Activated naive CD8-positive, alpha-beta T cell (primary cell): ENCODE data around the gene ALDH7A1.
"Not testable (repeated sequence)": the region's sequence is repeated elsewhere in the genome, so short reads cannot be mapped to it uniquely, and the experiment has no call there.

Experiments used
- H3K27ac Mint-ChIP-seq: one replicate; pipeline ENCODE4 v1.8.0; 2021; ENCODE audit warnings: mixed read lengths
- H3K27me3 Mint-ChIP-seq: one replicate; pipeline ENCODE4 v1.8.0; 2021; ENCODE audit warnings: mixed read lengths
- H3K36me3 Mint-ChIP-seq: one replicate; pipeline ENCODE4 v1.8.0; 2021; ENCODE audit warnings: mixed read lengths
- H3K4me1 Mint-ChIP-seq: one replicate; pipeline ENCODE4 v1.8.0; 2021; ENCODE audit warnings: low read depth, mixed read lengths
- H3K4me3 Mint-ChIP-seq: one replicate; pipeline ENCODE4 v1.8.0; 2021; ENCODE audit warnings: mild to moderate bottlenecking, mixed read lengths
- H3K9me3 Mint-ChIP-seq: one replicate; pipeline ENCODE4 v1.8.0; 2021; ENCODE audit warnings: low read depth, mixed read lengths

ALDH7A1 gene

GRCh38 chr5:126594748-126595485 is at the start of gene ALDH7A1:
Gene ALDH7A1, minus strand, starts transcription at chr5:126595219. Its CDS starts 21 bp downstream, at chr5:126595198.
- H3K36me3 Mint-ChIP-seq, result no peaks in the 10 kb centered on the region
- H3K4me1 Mint-ChIP-seq, result peaks cover 13% of the 10 kb centered on the region
- H3K27me3 Mint-ChIP-seq, result peaks cover 2% of the 10 kb centered on the region
- no peak within 1 kb of the TSS for H3K27ac Mint-ChIP-seq
- peak within 1 kb of the TSS; percentile 85 for H3K4me3 Mint-ChIP-seq
- no peaks in the 10 kb centered on the region for H3K9me3 Mint-ChIP-seq

DNA sequence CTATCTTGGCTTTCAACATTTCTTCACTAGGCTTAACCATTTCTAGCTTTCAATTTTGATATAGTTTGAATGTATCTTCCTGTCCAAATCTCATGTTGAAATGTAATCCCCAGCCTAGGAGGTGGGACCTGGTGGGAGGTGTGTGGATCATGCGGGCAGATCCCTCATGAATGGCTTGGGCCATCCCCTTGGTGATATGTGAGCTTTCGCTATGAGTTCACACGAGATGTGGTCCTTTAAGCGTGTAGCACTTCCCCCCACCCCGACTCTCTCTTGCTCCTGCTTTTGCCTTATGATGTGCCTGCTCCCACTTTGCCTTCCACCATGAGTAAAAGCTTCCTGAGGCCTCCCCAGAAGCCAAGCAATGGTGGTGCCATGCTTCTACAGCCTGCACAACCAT is 46.4 kb upstream of the ALDH7A1 start:
- no peaks in the 10 kb centered on the region for H3K4me1 Mint-ChIP-seq
- H3K27ac Mint-ChIP-seq, result no peak overlapping the region
- peaks cover 1% of the 10 kb centered on the region for H3K27me3 Mint-ChIP-seq
- H3K4me3 Mint-ChIP-seq, result no peak overlapping the region
- H3K36me3 Mint-ChIP-seq, result peaks cover 4% of the 10 kb centered on the region
- H3K9me3 Mint-ChIP-seq, result peaks cover 6% of the 10 kb centered on the region

DNA sequence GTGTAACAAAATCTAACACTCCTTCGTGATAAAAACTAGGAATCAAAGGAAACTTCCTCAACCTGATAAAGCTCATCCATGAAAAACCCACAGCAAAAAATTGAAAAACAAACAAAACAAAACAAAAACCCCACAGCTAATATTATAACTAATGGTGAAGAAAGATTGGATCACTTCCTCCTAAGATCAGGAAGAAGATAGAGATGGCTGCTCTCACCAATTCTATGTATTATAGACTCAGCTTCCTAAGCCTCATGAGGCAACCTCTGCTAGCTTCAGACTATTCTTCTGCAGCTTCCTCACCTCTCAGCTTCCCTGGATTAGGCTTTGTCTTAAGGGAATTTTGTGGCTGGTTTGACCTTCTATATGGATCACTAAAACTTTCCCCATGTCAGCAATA is 45.8 kb upstream of the ALDH7A1 start:
- Mint-ChIP-seq H3K4me3 (no peak overlapping the region), H3K9me3 (peaks cover 6% of the 10 kb centered on the region), H3K27me3 (peaks cover 1% of the 10 kb centered on the region), H3K4me1 (no peaks in the 10 kb centered on the region), H3K27ac (no peak overlapping the region), H3K36me3 (peaks cover 4% of the 10 kb centered on the region)

DNA sequence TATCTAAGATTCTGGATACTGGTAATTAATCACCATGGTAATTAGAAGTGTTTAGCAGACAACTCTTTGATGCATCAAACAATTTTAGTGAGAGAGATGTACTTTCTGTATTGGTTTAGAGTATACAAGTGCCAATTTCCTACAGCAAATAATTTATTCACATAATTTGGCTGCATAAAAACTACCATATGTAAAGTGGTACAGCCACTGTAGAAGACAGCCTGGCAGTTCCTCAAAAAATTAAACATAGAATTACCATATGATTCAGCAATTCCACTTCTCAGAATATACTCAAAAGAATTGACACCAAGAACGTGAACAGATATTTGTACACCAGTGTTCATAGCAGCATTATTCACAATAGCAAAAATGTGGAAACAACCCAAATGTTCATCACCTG is 41.9 kb upstream of the ALDH7A1 start:
- Mint-ChIP-seq H3K4me1 (no peaks in the 10 kb centered on the region), H3K9me3 (no peaks in the 10 kb centered on the region), H3K27me3 (peaks cover 1% of the 10 kb centered on the region), H3K36me3 (no peaks in the 10 kb centered on the region), H3K27ac (no peak overlapping the region), H3K4me3 (no peak overlapping the region)

GRCh38 chr5:126635585-126635984 is 40.6 kb upstream of the ALDH7A1 start:
- H3K9me3 Mint-ChIP-seq, result no peaks in the 10 kb centered on the region
- peaks cover 1% of the 10 kb centered on the region for H3K27me3 Mint-ChIP-seq
- no peak overlapping the region for H3K4me3 Mint-ChIP-seq
- no peaks in the 10 kb centered on the region for H3K4me1 Mint-ChIP-seq
- no peak overlapping the region for H3K27ac Mint-ChIP-seq
- no peaks in the 10 kb centered on the region for H3K36me3 Mint-ChIP-seq

GRCh38 chr5:126633552-126633951 is 38.5 kb upstream of the ALDH7A1 start:
- Mint-ChIP-seq H3K27me3 (no peaks in the 10 kb centered on the region), H3K4me3 (no peak overlapping the region)

DNA sequence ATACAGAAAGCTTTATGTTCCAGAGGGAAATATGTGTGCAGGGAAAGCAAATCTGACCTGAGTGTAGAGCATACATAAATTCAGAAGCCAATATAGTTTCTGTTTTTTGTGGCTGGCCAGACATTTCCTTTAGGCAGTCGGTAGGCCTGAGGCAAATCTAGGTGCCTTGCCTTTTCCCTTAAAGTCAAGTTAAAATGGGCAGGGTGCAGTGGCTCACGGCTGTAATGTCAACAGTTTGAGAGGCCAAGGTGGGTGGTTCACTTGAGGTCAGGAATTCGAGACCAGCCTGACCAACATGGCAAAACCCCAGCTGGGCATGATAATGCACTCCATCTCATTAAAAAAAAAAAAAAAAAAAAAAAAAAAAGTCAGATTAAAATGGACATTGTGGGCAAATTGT is 36.9 kb upstream of the ALDH7A1 start:
- Mint-ChIP-seq H3K27me3 (no peaks in the 10 kb centered on the region), H3K36me3 (no peaks in the 10 kb centered on the region), H3K4me3 (no peak overlapping the region), H3K27ac (no peak overlapping the region), H3K4me1 (no peaks in the 10 kb centered on the region), H3K9me3 (no peaks in the 10 kb centered on the region)

More at GRCh38 chr5:126633552-126633951, 38.5 kb upstream of the ALDH7A1 start:
- Mint-ChIP-seq H3K27ac (no peak overlapping the region), H3K36me3 (no peaks in the 10 kb centered on the region), H3K9me3 (no peaks in the 10 kb centered on the region), H3K4me1 (no peaks in the 10 kb centered on the region)

DNA sequence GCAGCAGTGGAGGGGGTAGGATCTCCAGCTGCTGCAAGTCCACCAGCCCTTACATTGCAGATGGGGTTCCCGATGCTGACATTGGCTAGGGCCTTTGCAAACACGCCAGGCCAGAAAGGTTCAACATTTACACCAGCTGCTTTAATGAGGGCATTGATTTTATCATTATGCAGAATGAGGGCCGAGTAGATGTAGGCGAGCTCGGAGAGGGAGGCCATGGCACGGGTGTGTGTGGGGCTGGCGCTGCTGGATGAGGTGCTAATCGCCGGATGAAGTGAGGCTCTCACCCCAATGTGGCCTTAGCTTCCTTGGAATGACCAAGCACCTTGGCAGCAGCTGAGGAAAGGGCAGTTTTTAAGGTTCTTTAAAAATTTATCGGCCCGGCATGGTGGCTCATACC is 33.1 kb upstream of the ALDH7A1 start:
- no peaks in the 10 kb centered on the region for H3K9me3 Mint-ChIP-seq
- peaks cover 7% of the 10 kb centered on the region for H3K4me1 Mint-ChIP-seq
- H3K27ac Mint-ChIP-seq, result no peak overlapping the region
- no peaks in the 10 kb centered on the region for H3K27me3 Mint-ChIP-seq
- H3K36me3 Mint-ChIP-seq, result peaks cover 4% of the 10 kb centered on the region
- no peak overlapping the region for H3K4me3 Mint-ChIP-seq

- Mint-ChIP-seq H3K4me1 (peaks cover 7% of the 10 kb centered on the region), H3K36me3 (peaks cover 4% of the 10 kb centered on the region), H3K9me3 (no peaks in the 10 kb centered on the region), H3K27ac (peak overlapping the region; percentile 24), H3K4me3 (no peak overlapping the region), H3K27me3 (no peaks in the 10 kb centered on the region)
Measured at GRCh38 chr5:126624534-126624933, 29.5 kb upstream of the ALDH7A1 start.

DNA sequence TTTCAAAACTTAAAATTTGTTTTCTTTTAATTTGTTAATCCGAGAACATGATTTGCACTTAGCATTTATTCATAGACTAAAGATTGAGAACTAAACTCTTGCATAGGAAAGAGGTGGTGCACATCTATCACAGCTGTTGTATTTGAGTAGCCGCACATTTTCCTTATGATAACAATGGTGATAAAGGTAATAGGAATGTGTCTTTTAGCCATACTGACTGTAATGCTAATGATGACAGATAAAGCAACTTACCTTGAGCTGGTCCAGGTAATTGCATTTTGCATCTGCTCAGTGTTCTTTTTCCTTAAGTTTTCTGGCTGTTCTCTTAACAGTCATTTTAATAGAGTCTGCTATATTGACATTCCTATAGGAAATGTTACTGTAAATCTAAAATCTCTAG is 24.8 kb upstream of the ALDH7A1 start:
- Mint-ChIP-seq H3K4me3 (no peak overlapping the region), H3K4me1 (peaks cover 13% of the 10 kb centered on the region), H3K9me3 (no peaks in the 10 kb centered on the region), H3K27ac (no peak overlapping the region), H3K36me3 (peaks cover 2% of the 10 kb centered on the region), H3K27me3 (no peaks in the 10 kb centered on the region)

DNA sequence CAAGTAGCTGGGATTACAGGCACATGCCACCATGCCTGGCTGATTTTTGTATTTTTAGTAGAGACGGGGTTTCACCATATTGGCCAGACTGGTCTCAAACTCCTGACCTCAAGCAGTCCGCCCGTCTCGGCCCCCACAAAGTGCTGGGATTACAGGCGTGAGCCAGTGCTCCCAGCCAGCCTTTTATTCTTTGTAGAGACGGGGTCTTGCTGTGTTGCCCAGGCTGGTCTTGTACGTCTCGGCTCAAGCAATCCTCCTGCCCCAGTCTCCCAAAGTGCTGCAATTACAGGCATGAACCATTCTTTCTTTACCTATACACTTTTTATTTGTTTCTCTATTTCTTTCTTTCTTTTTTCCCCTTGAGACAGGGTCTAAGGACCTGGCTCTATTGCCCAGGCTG is 22.6 kb upstream of the ALDH7A1 start:
- not testable (repeated sequence) for H3K36me3 Mint-ChIP-seq, H3K27ac Mint-ChIP-seq, H3K27me3 Mint-ChIP-seq, H3K9me3 Mint-ChIP-seq, H3K4me3 Mint-ChIP-seq
- H3K4me1 Mint-ChIP-seq, result peaks cover 10% of the 10 kb centered on the region

DNA sequence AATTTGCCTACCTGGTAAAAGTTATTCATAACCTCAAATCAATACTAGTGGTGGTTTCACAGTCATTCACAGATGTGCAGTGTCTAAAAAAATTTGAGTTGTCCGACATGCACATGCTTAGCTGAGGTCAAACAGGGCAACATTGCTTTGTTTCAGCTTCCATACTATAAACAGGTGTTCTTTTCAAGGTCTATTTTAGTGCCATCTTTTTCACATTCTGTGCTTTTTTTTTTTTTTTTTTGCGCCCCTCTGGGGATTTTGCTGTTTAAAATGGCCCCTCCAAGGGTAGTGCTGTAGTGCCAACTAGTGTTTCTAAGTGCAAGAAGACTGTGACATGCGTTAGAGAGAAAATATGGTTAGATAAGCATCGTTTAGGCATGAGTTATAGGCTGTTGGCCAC is 20.3 kb upstream of the ALDH7A1 start:
- Mint-ChIP-seq H3K4me1 (peaks cover 21% of the 10 kb centered on the region), H3K4me3 (no peak overlapping the region), H3K9me3 (no peaks in the 10 kb centered on the region), H3K36me3 (no peaks in the 10 kb centered on the region), H3K27me3 (no peaks in the 10 kb centered on the region), H3K27ac (no peak overlapping the region)

DNA sequence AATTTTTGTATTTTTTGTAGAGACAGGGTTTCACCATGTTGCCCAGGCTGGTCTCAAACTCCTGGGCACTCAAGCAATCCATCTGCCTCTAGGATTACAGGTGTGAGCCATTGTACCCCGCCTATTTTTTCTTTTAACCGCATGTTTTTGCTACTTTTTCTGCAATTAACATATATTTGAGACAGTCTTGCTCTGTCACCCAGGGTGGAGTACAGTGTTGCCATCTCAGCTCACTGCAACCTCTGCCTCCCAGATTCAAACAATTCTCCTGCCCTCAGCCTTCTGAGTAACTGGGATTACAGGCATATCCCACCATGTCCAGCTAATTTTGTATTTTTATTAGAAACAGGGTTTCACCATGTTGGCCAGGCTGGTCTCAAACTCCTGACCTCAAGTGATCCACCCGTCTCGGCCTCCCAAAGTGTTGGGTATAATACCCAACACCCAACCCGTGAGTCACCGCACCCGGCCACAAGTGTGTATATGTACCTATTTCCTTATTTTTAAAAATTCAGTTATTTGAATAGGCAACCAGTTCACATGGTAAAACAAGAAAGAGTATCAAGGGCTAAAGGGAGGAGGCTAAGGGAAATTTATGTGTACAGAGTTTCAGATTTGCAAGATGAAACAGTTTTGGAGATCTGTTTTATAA is 19.0 kb upstream of the ALDH7A1 start:
- H3K27ac Mint-ChIP-seq, result no peak overlapping the region
- H3K9me3 Mint-ChIP-seq, result no peaks in the 10 kb centered on the region
- H3K4me1 Mint-ChIP-seq, result peaks cover 26% of the 10 kb centered on the region

GRCh38 chr5:126610616-126611015 is 15.6 kb upstream of the ALDH7A1 start:
- no peaks in the 10 kb centered on the region for H3K9me3 Mint-ChIP-seq
- H3K27ac Mint-ChIP-seq, result no peak overlapping the region
- H3K36me3 Mint-ChIP-seq, result peaks cover 4% of the 10 kb centered on the region
- peaks cover 49% of the 10 kb centered on the region for H3K4me1 Mint-ChIP-seq
- no peak overlapping the region for H3K4me3 Mint-ChIP-seq
- H3K27me3 Mint-ChIP-seq, result no peaks in the 10 kb centered on the region

More for the DNA sequence above, 19.0 kb upstream of the ALDH7A1 start:
- Mint-ChIP-seq H3K27me3 (no peaks in the 10 kb centered on the region), H3K36me3 (no peaks in the 10 kb centered on the region), H3K4me3 (no peak overlapping the region)

DNA sequence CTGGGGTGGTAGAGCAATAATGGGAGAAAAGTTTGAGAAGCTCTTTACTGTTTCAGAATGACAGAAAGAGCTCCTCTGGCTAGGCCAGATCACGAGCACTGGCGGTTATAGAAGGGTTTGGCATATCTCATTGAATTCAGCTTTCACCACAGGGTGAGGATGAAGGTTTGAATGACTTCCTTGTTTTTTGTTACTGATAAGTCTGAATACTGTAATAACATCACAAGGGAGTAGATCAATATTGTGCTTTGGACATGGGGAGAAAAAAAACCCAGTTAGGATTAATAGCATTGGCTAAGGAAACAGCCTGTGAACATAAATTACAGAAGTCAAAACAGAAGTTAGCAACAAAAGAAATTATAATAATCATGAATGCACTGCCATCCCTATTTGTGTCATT is 15.1 kb upstream of the ALDH7A1 start:
- Mint-ChIP-seq H3K27me3 (no peaks in the 10 kb centered on the region), H3K36me3 (peaks cover 4% of the 10 kb centered on the region), H3K27ac (peak overlapping the region; percentile 2), H3K4me3 (no peak overlapping the region), H3K9me3 (no peaks in the 10 kb centered on the region), H3K4me1 (peaks cover 50% of the 10 kb centered on the region)

- H3K27ac Mint-ChIP-seq, result peak overlapping the region; percentile 0
- H3K4me3 Mint-ChIP-seq, result peak overlapping the region; percentile 59
- no peaks in the 10 kb centered on the region for H3K27me3 Mint-ChIP-seq
- H3K9me3 Mint-ChIP-seq, result no peaks in the 10 kb centered on the region
- H3K4me1 Mint-ChIP-seq, result peaks cover 55% of the 10 kb centered on the region
- H3K36me3 Mint-ChIP-seq, result peaks cover 4% of the 10 kb centered on the region
Measured at GRCh38 chr5:126605525-126605924, 10.5 kb upstream of the ALDH7A1 start.
